Gastrocnemius medialis (tissue), 4 donors: ENCODE data around the gene SLC41A2. TPM values are rescaled to one million over a fixed set of nuclear protein-coding genes. Genes with fewer than 3 reads are reported as not detected.
"Not testable (repeated sequence)": the region's sequence is repeated elsewhere in the genome, so short reads cannot be mapped to it uniquely, and the experiment has no call there.

Source experiments
- ATAC-seq, 2 donors: fragments of 150-250 bp; one replicate each; pipeline ENCODE4 v1.9.1; 2016
- DNase-seq, 2 donors: peaks; one replicate each; pipeline ENCODE4 v3.0.0-alpha.2; 2019
- H3K27ac ChIP-seq, 4 donors: fragments of 200-600 bp; sonication (generic); 1 replicate in 1 of 4; 2 replicates in 3 of 4; pipeline ENCODE4 v1.5.1; 2016 to 2018; ENCODE audit warnings: mild to moderate bottlenecking in 2 of 4, moderate library complexity in 1 of 4
- H3K27me3 ChIP-seq, 3 donors: fragments of 200-600 bp; sonication (generic) in 2 of 3; 1 replicate in 1 of 3; 2 replicates in 2 of 3; pipeline versions ENCODE4 v1.5.1 to v1.6.0; 2016 to 2019; ENCODE audit warnings: mild to moderate bottlenecking in 1 of 3, moderate library complexity in 1 of 3
- H3K36me3 ChIP-seq, 2 donors: fragments of 200-600 bp; sonication (generic) in 1 of 2; one replicate each; pipeline ENCODE4 v1.5.1; 2017 to 2018
- H3K4me1 ChIP-seq, 2 donors: fragments of 200-600 bp; sonication (generic) in 1 of 2; one replicate each; pipeline ENCODE4 v1.5.1; 2016 to 2017; ENCODE audit warnings: mild to moderate bottlenecking in 2 of 2
- H3K4me3 ChIP-seq, 4 donors: fragments of 200-600 bp; sonication (generic) in 3 of 4; 1 replicate in 1 of 4; 2 replicates in 3 of 4; pipeline ENCODE4 v1.5.1; 2016 to 2019; ENCODE audit warnings: mild to moderate bottlenecking in 2 of 4
- H3K9me3 ChIP-seq, 3 donors: fragments of 200-600 bp; sonication (generic) in 2 of 3; 1 replicate in 1 of 3; 2 replicates in 2 of 3; pipeline ENCODE4 v1.5.1; 2016 to 2019
- POLR2A ChIP-seq, 2 donors: fragments of 450-650 bp; IDR thresholded peaks; one replicate each; pipeline ENCODE4 v1.6.1; 2017; ENCODE audit warnings: antibody characterized with exemption in 2 of 2, mild to moderate bottlenecking in 2 of 2, moderate library complexity in 2 of 2
- in situ Hi-C, 4 donors: fragments of 200-750 bp; cut with MboI; loops; one replicate each; pipeline versions ENCODE4 v1.15.0 to v1.8.0; 2017; ENCODE audit warnings: low sequenced_read_pairs in 4 of 4
- intact Hi-C: fragments of 100-400 bp; cut with DNase I; formaldehyde crosslinking; loops from one replicate; pipeline ENCODE4 v1.15.1; 2023; ENCODE audit warnings: low total_unique reads
- total RNA-seq, 4 donors: library from RNA; depleted of rRNA; stranded (reverse); fragments of >200 nt; gene quantifications; one replicate each; pipeline versions ENCODE4 v1.1.0 to v1.2.3, GENCODE V29; 2016
- TF ChIP-seq, protein P1 (sequence below), 5 experiments: fragments of 450-650 bp in 3 of 5; fragments of 200-600 bp in 2 of 5; sonication (generic) in 2 of 5; IDR thresholded peaks in 4 of 5; conservative IDR thresholded peaks in 1 of 5; 1 replicate in 4 of 5; 2 replicates in 1 of 5; pipeline ENCODE4 v1.5.1; 2016 to 2019; ENCODE audit warnings: antibody characterized with exemption in 5 of 5, mild to moderate bottlenecking in 3 of 5, moderate library complexity in 3 of 5

Gene SLC41A2
- total RNA-seq, 4 donors from 2014 or later = 0.35 to 4.5 (median 0.83) TPM

DNA sequence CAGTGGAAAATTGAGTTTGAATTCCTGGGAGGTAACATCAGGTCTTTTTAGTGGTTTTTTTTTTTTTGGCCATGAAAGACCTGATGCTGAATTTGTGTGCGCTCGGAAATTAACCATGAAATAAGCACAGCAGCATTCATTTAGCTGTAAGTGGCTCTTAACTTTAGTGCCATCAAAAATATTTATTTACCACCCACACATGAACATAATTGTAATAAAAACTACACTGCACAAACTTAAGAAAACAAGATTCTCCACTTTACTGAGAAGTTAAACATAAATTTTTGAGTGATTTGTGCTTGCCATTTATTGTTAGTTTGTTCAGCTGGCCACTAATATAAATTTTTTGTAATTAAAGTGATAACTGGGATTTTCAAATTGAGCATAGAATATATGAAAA, 2.4 kb downstream of the SLC41A2 start:
- Histone ChIP-seq H3K4me1 (peaks cover 8 to 9% of the 10 kb centered on the region in 2 donors), H3K27me3 (peaks cover 5 to 24% (median 15%) of the 10 kb centered on the region in 3 donors), H3K27ac (no peak overlapping the region), H3K4me3 (no peak overlapping the region), H3K9me3 (no peaks in the 10 kb centered on the region), H3K36me3 (no peaks in the 10 kb centered on the region)
- DNase-seq (no peak), ATAC-seq (no peak)
- TF ChIP-seq POLR2A (IDR thresholded peaks at IDR 0.05) = no peak
- TF ChIP-seq, protein P1, sequence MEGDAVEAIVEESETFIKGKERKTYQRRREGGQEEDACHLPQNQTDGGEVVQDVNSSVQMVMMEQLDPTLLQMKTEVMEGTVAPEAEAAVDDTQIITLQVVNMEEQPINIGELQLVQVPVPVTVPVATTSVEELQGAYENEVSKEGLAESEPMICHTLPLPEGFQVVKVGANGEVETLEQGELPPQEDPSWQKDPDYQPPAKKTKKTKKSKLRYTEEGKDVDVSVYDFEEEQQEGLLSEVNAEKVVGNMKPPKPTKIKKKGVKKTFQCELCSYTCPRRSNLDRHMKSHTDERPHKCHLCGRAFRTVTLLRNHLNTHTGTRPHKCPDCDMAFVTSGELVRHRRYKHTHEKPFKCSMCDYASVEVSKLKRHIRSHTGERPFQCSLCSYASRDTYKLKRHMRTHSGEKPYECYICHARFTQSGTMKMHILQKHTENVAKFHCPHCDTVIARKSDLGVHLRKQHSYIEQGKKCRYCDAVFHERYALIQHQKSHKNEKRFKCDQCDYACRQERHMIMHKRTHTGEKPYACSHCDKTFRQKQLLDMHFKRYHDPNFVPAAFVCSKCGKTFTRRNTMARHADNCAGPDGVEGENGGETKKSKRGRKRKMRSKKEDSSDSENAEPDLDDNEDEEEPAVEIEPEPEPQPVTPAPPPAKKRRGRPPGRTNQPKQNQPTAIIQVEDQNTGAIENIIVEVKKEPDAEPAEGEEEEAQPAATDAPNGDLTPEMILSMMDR (IDR thresholded peaks at IDR 0.05 in 4 of 5, conservative IDR thresholded peaks at IDR 0.05 in 1 of 5) = no peak
- intact Hi-C loops (no loop called here), in situ Hi-C loops (no loop called here)

DNA sequence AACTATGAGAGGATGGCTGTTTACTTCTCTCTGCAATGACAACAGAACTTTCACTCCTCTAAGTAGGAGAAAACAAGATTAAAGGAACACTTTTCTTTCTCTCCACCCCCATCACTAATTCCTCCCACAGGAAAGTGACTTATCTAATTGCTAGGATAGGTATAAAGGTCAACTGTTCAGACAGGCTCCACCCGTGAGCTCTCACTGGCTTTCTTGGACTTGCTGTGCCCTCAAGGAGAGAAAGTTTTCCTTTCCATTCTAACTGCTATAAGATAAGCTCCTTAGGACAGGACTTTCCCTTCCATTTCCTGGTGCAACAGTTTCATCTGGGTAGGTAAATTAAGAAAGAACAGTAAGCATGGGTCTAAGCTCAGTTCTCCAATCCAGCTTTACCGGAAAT, 4.8 kb downstream of the SLC41A2 start:
- ATAC-seq (no peak), DNase-seq (no peak)
- in situ Hi-C loops (no loop called here), intact Hi-C loops (no loop called here)
- Histone ChIP-seq H3K27ac (no peak overlapping the region), H3K36me3 (no peaks in the 10 kb centered on the region), H3K4me3 (no peak overlapping the region), H3K4me1 (peaks cover 0 to 3% of the 10 kb centered on the region in 2 donors), H3K9me3 (no peaks in the 10 kb centered on the region), H3K27me3 (peaks cover 0 to 13% (median 10%) of the 10 kb centered on the region in 3 donors)
- TF ChIP-seq POLR2A (IDR thresholded peaks at IDR 0.05) = no peak
- TF ChIP-seq, protein P1 (IDR thresholded peaks at IDR 0.05 in 4 of 5, conservative IDR thresholded peaks at IDR 0.05 in 1 of 5) = no peak

DNA sequence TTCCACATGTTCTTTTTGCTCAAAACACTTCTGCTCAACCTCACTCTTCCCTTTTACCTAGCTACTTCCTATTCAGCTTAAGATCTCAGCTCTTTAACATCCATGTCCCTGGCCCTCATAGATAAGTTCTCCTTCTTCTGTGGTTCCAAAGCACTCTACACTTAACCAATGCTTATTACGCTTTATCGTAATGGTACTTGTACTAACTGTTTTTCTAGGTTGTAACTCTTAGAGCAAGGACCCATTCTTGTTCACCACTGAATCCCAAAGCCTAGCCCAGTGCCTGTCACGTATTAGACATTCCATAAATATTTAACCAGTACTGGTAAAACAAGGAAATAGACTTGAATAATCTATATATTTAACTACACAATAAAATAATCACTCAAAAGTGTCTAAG, 5.3 kb downstream of the SLC41A2 start:
- peaks cover 0 to 3% of the 10 kb centered on the region in 2 donors for H3K4me1 ChIP-seq
- in situ Hi-C loops = no loop called here

DNA sequence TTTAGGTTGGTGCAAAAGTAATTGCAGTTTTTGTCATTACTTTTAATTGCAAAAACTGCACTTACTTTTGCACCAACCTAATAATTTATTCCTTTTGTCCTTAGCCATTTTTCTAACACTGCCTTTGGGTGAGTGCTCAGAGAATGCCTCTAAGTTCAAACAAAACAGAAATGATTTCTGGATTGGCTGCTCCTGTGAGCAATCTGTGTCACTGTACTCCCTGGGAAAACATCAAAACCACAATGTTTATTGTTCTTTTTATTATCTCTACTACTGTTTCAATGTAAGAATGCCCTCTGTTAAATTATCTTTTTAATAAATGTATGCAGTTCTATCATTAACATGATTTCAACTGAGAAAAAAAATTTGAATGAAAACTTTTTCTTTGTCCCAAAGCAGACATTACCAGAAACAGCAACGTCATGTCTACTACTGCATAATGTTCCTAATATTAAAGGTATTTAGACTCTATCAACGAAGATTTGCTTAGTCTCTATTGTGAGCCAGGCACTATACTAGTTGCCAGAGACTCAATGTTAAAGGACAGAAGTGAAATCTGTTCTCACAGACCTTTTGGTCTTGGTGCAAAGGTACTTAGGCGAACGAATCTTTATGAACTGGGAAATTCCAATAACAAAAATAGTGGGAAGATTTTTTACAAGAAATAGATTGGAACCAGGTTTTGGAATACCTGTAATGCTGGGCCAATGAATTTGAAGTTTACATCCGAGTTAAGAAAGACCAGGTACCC, 6.2 kb downstream of the SLC41A2 start:
- no peaks in the 10 kb centered on the region for H3K9me3 ChIP-seq
- H3K27ac ChIP-seq = no peak overlapping the region
- H3K4me1 ChIP-seq = peaks cover 0 to under 1% of the 10 kb centered on the region in 2 donors
- intact Hi-C loops (no loop called here), in situ Hi-C loops (no loop called here)
- TF ChIP-seq, protein P1 (IDR thresholded peaks at IDR 0.05 in 4 of 5, conservative IDR thresholded peaks at IDR 0.05 in 1 of 5) = no peak
- no peak for TF ChIP-seq POLR2A (IDR thresholded peaks at IDR 0.05)
- DNase-seq = no peak
- no peak for ATAC-seq
- H3K27me3 ChIP-seq = peaks cover 5 to 7% (median 6%) of the 10 kb centered on the region in 3 donors
- no peak overlapping the region for H3K4me3 ChIP-seq
- H3K36me3 ChIP-seq = no peaks in the 10 kb centered on the region

More for the DNA sequence above, 5.3 kb downstream of the SLC41A2 start:
- intact Hi-C loops = no loop called here
- H3K36me3 ChIP-seq = no peaks in the 10 kb centered on the region
- no peaks in the 10 kb centered on the region for H3K9me3 ChIP-seq
- ATAC-seq (no peak), DNase-seq (no peak)
- no peak overlapping the region for H3K4me3 ChIP-seq
- H3K27me3 ChIP-seq = peaks cover 3 to 13% (median 10%) of the 10 kb centered on the region in 3 donors
- TF ChIP-seq, protein P1 (IDR thresholded peaks at IDR 0.05 in 4 of 5, conservative IDR thresholded peaks at IDR 0.05 in 1 of 5) = no peak
- TF ChIP-seq POLR2A (IDR thresholded peaks at IDR 0.05) = no peak
- no peak overlapping the region for H3K27ac ChIP-seq

DNA sequence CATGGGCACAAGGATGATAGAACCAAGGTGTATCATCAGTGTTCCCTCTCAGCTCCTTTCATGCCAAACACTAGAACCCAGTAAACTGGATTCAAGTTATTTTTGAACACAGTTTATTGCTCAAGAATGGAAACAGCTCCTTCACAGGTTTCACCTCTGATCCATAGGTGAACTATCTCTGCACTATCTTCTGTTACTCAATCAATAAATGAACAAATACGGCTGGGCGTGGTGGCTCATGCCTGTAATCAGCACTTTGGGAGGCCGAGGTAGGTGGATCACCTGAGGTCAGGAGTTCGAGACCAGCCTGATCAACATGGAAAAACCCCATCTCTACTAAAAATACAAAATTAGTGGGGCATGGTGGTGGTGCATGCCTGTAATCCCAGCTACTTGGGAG, 9.4 kb downstream of the SLC41A2 start:
- intact Hi-C loops, in situ Hi-C loops, H3K27ac ChIP-seq, H3K27me3 ChIP-seq, H3K4me1 ChIP-seq, DNase-seq, H3K4me3 ChIP-seq, ATAC-seq, H3K9me3 ChIP-seq, H3K36me3 ChIP-seq: not testable (repeated sequence)
